HG03045 (cell line): Measurements from ENCODE around the gene SPTBN4.
"Not testable (repeated sequence)": the region's sequence is repeated elsewhere in the genome, so short reads cannot be mapped to it uniquely, and the experiment has no call there.

ENCODE experiments used
- ATAC-seq: cut with Tn5 transposase; IDR thresholded peaks from one replicate; pipeline ENCODE4 v1.9.1; 2021; ENCODE audit warnings: mild to moderate bottlenecking, moderate library complexity; ENCODE audit not compliant: unreplicated experiment

The SPTBN4 gene

GRCh38 chr19:40438284-40438683 lies 28.5 kb upstream of the SPTBN4 start:
- ATAC-seq: no peak

GRCh38 chr19:40441719-40442253 lies 25.0 kb upstream of the SPTBN4 start:
- ATAC-seq: no peak

GRCh38 chr19:40442328-40443130 lies 24.3 kb upstream of the SPTBN4 start:
- ATAC-seq: no peak

- peak; percentile 67 for ATAC-seq
These were observed 23.4 kb upstream of the SPTBN4 start for GRCh38 chr19:40443131-40443999.

GRCh38 chr19:40444000-40444824 lies 22.6 kb upstream of the SPTBN4 start, which contains the start of gene SERTAD3:
Gene SERTAD3, minus strand, starts transcription at chr19:40444335. Its CDS starts 2,255 bp downstream, at chr19:40442080.
- peak; percentile 70 for ATAC-seq

- ATAC-seq: no peak
These were observed 21.9 kb upstream of the SPTBN4 start for GRCh38 chr19:40444825-40445312.

- no peak for ATAC-seq
These were observed 21.0 kb upstream of the SPTBN4 start for GRCh38 chr19:40445780-40446262.

GRCh38 chr19:40446263-40446784 lies 20.5 kb upstream of the SPTBN4 start:
- no peak for ATAC-seq

GRCh38 chr19:40449506-40449905 lies 17.3 kb upstream of the SPTBN4 start:
- no peak for ATAC-seq

GRCh38 chr19:40450664-40451063 lies 16.1 kb upstream of the SPTBN4 start:
- ATAC-seq: no peak

- no peak for ATAC-seq
These were observed 14.8 kb upstream of the SPTBN4 start for GRCh38 chr19:40452016-40452415.

GRCh38 chr19:40453151-40453735 lies 13.6 kb upstream of the SPTBN4 start:
- no peak for ATAC-seq

- not testable (repeated sequence) for ATAC-seq
These were observed 12.9 kb upstream of the SPTBN4 start for GRCh38 chr19:40453943-40454342.

GRCh38 chr19:40457048-40457447 lies 9.8 kb upstream of the SPTBN4 start:
- ATAC-seq: no peak

- ATAC-seq: no peak
These were observed 8.7 kb upstream of the SPTBN4 start for GRCh38 chr19:40457953-40458596.

- ATAC-seq: no peak
These were observed 8.2 kb upstream of the SPTBN4 start for GRCh38 chr19:40458597-40458974.

GRCh38 chr19:40460185-40460584 lies 6.6 kb upstream of the SPTBN4 start:
- no peak for ATAC-seq

- ATAC-seq: no peak
These were observed 5.1 kb upstream of the SPTBN4 start for GRCh38 chr19:40461669-40462221.

GRCh38 chr19:40463587-40464037 lies 3.2 kb upstream of the SPTBN4 start:
- not testable (repeated sequence) for ATAC-seq
